Frontal cortex (tissue), 4 donors: ENCODE measurements around the gene MYO15B. TPM values are rescaled to one million over a fixed set of nuclear protein-coding genes. Genes with fewer than 3 reads are reported as not detected.

Experiments used
- DNase-seq, 2 donors: peaks; one replicate each; pipeline ENCODE4 v3.0.0; 2012; ENCODE audit warnings: low spot score in 2 of 2
- FAIRE-seq: peaks from 2 replicates; lab custom pipeline; 2012; peaks lifted over from hg19 to GRCh38; lab: Jason Lieb, UNC
- total RNA-seq: library from RNA; depleted of rRNA; stranded (reverse); fragments of >200 nt; gene quantifications from one replicate; pipeline ENCODE4 v1.2.3, GENCODE V29; 2014
- donor health status: control.
- donor health status: control.
- donor health status: control.

The MYO15B gene
- total RNA-seq: 19.6 TPM

DNA sequence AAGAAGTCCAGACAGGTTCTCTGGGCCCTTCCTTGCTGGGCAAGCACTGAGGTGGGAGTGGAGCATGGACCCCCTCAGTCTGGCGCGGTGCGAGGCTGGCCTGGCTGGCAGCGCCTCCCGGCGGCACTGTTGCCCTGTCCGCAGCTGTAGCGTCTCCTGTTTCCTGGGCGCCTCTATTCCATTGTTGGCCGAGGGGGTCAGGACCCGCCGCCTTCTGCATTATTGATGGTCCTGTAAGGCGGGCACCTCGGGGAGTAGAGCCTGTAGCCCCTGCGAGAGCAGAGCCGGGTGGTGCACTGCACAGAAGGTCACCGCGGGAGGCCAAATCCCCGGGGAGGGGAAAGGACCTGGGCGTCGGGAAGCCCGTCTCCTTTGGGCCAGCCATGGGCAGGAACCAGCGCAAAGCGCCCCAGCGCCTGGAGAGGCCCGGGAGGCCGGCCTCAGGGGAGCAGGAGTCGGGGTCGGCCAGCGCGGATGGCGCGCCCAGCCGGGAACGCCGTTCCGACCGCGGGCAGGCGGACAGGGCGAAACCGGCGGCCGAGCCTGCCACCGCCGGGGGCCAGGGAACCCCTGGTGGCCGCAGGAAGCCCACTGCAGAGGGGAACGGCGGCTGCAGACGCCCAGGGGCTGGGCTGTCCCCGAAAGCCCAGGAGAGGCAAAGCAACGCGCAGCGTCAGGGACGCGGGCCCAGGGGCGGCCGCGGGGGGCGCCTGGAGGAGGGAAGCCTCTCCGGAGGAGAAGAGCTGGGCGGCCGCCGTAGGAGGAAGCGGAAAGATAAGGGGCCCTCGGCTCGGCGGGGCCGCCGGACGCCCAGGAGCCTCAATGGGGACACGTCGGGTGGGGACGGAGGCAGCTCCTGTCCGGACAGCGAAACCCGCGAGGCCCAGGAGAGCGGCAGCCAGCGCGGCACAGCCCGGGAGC lies at the start of gene MYO15B:
Gene MYO15B, plus strand, starts transcription at position 126 of the 921 bp plus-strand sequence. Its CDS starts 258 bp downstream, at position 384.
- FAIRE-seq: no peak
- peak; percentile 66 to 78 for DNase-seq

GRCh38 chr17:75539967-75540729 lies 47.5 kb upstream of the MYO15B start:
- FAIRE-seq (no peak), DNase-seq (no peak)

- DNase-seq (no peak), FAIRE-seq (no peak)
Measured at GRCh38 chr17:75540923-75541503, 46.6 kb upstream of the MYO15B start.

GRCh38 chr17:75542229-75542628 lies 45.4 kb upstream of the MYO15B start:
- DNase-seq: no peak
- FAIRE-seq: no peak

DNA sequence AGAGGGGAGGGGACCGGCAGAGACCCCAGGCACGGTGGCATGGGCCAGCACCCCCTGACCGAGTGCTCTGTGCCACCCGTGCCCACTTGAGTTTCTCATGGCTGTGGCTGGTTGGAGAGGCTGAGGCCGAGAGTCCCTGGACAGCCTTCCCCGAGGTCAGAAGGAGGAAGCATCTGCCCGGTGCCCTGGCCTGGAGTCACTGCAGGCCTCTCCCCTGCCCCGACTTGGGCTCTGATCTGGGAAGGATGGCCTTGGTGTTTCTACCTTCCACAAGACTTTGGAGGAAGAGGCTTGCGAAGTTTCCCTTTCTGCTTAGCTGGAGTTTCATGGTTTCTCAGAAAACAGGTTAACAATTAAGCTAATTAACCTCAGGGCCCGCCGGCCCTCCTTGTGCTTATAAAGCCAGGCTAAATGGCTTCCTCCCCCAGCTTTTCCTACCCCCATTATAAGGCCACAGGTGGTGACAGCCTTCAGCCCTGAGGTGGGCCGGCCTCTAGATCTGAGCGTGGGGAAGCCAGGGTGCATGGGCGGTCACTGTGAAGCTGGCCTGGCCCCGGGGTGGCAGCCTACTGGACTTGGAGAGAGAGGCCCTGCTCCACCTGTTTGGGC lies 44.8 kb upstream of the MYO15B start:
- FAIRE-seq: no peak

GRCh38 chr17:75544250-75544649 lies 43.4 kb upstream of the MYO15B start:
- DNase-seq (no peak), FAIRE-seq (no peak)

More for the DNA sequence above, 44.8 kb upstream of the MYO15B start:
- no peak for DNase-seq

DNA sequence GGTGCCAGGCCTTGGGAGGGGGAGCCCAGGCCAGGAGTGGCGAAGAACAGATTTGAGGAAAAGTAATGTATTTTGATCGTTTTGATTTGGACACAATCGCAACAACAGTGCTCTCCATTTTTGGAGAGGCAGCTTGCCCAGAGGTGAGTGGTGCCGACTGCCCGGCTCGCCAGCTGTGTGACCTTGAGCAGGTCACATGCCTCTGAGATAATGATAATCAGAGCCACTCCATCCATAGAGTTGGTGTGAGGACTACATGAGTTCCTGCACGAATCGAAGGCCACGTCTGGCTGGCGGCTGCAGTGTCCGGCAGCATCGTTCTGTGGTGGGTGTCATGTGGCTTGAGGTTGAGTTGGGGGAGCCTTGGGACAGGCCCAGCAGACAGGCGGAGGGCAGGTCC lies 41.4 kb upstream of the MYO15B start:
- no peak for DNase-seq
- no peak for FAIRE-seq

DNA sequence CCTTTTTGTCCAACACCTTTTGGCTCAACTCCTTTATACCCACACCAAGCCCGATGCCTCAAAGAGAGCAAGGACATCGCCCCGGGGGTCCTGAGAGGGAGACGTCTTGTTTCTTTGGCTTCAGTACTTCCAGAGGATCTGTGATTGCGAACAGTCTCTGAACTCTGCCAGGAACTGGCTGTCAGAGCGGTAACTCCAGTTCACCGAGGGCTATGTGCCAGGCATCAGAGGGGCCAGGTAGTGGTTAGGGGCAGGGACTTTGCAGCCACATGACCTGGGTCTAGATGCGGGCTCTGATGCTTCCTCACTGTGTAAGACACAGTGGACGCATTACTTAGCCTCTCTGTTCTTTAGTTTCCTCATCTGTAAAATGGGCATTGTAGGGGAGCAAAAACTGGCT lies 40.5 kb upstream of the MYO15B start:
- no peak for DNase-seq
- FAIRE-seq: no peak

- no peak for DNase-seq
- FAIRE-seq: no peak
Measured at GRCh38 chr17:75548813-75549212, 38.8 kb upstream of the MYO15B start.

DNA sequence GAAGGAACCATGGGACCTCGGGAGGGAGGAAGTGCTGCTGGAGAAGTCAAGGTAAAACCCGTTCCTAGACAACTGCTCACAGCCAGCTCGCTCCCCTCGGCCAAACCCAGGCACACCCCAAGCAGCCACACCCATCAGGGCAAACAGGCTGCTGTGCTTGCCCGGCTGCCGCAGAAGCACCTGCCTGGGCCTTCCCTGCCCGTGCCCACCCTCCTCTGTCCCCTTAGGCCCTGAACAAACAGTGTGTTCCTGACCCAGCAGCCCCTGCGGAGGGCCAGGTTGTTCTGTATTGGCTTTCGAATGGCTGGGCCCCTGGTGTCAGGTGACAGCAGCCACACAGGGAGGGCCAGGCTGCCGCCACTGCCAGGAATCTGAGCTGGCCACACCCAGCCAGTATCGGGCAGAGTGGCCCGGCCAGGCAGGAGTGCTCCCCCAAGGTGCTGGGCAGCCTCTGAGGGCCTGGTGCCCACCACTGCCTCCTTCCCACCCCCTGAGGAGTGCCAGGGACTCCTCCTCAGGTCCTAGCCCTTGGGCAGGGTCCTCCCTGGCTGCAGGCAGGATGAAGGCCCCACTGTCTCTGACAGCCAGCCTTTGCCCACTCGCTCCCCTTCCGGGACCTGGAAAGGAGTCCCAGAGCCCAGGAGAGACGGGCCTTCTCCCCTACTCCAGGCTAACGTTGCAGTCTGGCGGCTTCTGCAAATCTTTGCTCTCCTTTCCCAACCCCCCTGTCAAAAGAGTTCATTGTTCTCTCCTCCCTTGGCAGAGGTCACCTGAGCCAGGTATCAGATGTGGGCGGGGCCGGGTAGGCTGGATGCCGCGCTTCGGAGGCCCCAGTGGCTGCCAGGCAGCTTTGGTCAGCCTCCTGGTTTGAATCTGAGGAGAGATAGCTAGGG lies 38.1 kb upstream of the MYO15B start:
- FAIRE-seq (no peak), DNase-seq (no peak)

DNA sequence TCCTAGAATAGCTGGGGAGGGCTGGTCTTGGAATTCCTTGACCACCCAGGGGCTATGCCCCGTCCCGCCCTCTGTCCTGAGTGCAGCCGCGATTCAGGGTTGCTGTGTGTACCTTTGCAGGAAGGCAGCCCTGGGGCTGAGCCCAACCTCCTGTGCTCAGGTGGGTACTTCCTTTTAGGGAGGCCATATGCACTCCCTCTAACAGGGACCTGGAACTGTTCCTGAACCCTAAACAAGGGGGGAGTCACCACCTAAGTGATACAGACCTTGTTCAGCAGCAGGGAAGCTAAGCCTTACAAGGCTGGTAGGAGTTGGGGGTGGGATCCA lies 37.5 kb upstream of the MYO15B start:
- DNase-seq: no peak

DNA sequence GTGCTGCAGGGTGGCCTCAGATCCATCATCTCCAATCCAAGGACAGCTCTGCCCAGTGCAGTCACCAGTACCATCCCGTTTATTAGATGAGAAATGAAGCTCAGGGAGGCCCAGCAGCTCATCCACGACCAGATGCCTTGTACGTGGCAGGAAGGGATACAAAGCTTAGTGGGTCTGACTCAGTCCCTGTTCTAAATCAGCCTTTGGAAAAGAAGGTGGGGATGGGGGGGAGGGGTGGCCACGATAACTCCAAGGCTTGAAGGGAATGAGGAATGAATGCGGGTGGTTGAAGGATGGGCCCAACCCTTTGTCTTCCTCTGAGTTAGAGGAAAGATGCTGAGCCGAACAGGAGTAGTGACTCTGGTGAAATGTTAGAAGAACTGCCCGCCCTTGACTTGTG lies 36.3 kb upstream of the MYO15B start:
- FAIRE-seq: no peak
- no peak for DNase-seq

More for the DNA sequence above, 37.5 kb upstream of the MYO15B start:
- no peak for FAIRE-seq

GRCh38 chr17:75552425-75553294 lies 34.9 kb upstream of the MYO15B start:
- FAIRE-seq: no peak
- DNase-seq: no peak

DNA sequence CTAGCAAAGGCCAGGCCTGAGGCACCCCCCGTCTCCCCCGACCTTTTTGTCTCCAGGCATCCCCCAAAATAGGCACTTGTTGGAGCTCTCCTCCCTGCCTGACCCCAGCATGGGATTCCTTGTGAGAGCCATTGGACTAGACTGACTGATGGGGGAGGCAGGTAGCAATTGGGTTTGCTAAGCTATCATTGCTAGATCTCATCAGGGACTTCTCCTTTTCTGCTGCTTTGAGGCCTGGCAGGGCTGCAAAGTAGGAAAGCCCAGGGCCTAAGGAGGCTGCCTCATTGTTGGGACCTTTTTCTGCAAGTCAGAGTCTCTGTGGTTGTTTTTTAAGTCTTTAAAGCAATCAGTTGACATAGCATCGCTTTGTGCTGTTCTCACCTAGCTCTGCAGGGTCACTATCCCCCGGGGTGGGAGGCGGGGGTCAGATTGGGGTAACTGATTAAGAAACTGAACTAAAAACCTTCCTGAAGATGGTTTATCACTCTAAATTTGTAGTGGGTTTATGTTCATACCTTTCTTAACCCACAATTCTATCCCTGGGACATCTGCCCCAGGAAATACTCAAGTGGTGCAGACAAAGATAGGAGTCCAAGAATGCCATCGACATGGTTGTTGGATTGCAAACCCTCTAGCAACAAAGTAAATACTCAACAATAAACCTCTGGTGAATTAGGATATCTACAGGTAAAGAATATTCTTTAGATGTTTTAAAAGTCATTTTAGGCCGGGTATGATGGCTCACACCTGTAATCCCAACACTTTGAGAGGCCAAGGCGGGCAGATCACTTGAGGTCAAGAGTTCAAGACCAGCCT lies 34.1 kb upstream of the MYO15B start:
- FAIRE-seq (no peak), DNase-seq (no peak)

DNA sequence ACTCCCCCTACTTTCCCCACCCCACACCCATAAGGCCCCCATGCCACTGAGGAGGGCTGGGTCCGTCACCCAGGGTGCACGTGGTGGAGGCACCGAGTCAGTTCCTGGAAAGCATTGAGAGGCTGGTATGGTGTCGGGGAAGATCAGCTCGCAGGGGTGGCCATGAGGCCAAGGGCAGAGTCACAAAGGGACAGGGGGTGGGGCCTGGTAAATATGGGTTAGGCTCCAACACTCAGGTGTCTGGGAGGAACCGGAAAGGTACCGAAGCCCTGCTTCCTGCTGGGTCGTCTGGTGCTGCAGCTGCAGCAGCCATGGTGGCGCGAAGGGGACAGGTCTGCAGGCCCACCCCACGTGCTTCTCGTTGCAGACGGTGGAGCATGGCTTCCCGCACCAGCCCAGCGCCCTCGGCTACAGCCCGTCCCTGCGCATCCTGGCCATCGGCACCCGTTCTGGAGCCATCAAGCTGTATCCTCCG lies 31.9 kb upstream of the MYO15B start:
- FAIRE-seq (no peak), DNase-seq (no peak)

- FAIRE-seq: no peak
- DNase-seq: peak; percentile 69 to 75
Measured at GRCh38 chr17:75557075-75557851, 30.3 kb upstream of the MYO15B start.
